Neutrophil (primary cell): ENCODE results near the gene NUAK1.

Experiments
- H3K27ac ChIP-seq: fragments of 200-600 bp; sonication (generic); 2 replicates; pipeline ENCODE4 v1.5.1; 2016; ENCODE audit warnings: mild to moderate bottlenecking, moderate library complexity
- H3K27me3 ChIP-seq: fragments of 200-600 bp; sonication (generic); 2 replicates; pipeline ENCODE4 v1.6.0; 2016; ENCODE audit warnings: mild to moderate bottlenecking
- H3K36me3 ChIP-seq: fragments of 200-600 bp; sonication (generic); 2 replicates; pipeline ENCODE4 v1.5.1; 2017
- H3K4me1 ChIP-seq, 2 experiments: fragments of 200-600 bp in 1 of 2; sonication (generic) in 1 of 2; 1 replicate in 1 of 2; 2 replicates in 1 of 2; pipeline versions ENCODE4 v1.5.1 to v1.6.1; 2013 to 2016; ENCODE audit warnings: low read depth in 1 of 2, low read length in 1 of 2, mild to moderate bottlenecking in 1 of 2, moderate library complexity in 1 of 2; ENCODE audit not compliant: control insufficient read depth in 1 of 2, insufficient read depth in 1 of 2
- H3K4me3 ChIP-seq, 2 experiments: fragments of 200-600 bp in 1 of 2; sonication (generic) in 1 of 2; 1 replicate in 1 of 2; 2 replicates in 1 of 2; pipeline ENCODE4 v1.5.1; 2013 to 2016; ENCODE audit warnings: low read depth in 1 of 2, low read length in 1 of 2, mild to moderate bottlenecking in 1 of 2, moderate library complexity in 1 of 2
- H3K9me3 ChIP-seq: fragments of 200-600 bp; sonication (generic); 2 replicates; pipeline ENCODE4 v1.5.1; 2016
- TF ChIP-seq, protein P1 (sequence below): fragments of 200-600 bp; sonication (generic); IDR thresholded peaks from 2 replicates; pipeline ENCODE4 v1.5.1; 2016; ENCODE audit warnings: antibody characterized with exemption

Gene NUAK1

DNA sequence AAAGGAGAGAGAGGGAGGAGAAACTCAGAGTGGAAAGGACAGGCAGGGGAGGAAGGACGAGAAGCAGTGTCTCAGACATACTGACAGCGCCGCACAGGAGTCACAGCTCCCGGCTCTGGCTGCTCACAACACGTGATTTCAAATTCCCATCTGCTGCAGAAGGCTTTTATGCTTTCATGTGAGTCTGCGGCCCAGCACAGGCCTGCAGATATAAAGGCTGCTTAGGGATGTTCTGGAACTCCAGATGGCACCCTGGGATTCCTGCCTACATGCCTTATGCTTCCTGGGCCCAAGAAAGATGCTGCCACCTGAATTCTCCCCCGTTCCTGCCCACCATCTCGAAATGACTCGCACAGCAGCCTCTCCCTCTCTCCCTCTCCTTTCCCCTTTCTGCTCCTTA is 89.6 kb downstream of the NUAK1 start:
- H3K9me3 ChIP-seq = no peaks in the 10 kb centered on the region
- no peaks in the 10 kb centered on the region for H3K27me3 ChIP-seq
- no peak overlapping the region for H3K27ac ChIP-seq
- TF ChIP-seq, protein P1, sequence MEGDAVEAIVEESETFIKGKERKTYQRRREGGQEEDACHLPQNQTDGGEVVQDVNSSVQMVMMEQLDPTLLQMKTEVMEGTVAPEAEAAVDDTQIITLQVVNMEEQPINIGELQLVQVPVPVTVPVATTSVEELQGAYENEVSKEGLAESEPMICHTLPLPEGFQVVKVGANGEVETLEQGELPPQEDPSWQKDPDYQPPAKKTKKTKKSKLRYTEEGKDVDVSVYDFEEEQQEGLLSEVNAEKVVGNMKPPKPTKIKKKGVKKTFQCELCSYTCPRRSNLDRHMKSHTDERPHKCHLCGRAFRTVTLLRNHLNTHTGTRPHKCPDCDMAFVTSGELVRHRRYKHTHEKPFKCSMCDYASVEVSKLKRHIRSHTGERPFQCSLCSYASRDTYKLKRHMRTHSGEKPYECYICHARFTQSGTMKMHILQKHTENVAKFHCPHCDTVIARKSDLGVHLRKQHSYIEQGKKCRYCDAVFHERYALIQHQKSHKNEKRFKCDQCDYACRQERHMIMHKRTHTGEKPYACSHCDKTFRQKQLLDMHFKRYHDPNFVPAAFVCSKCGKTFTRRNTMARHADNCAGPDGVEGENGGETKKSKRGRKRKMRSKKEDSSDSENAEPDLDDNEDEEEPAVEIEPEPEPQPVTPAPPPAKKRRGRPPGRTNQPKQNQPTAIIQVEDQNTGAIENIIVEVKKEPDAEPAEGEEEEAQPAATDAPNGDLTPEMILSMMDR = no peak
- H3K4me3 ChIP-seq = no peak overlapping the region
- no peaks in the 10 kb centered on the region for H3K4me1 ChIP-seq
- H3K36me3 ChIP-seq = no peaks in the 10 kb centered on the region

DNA sequence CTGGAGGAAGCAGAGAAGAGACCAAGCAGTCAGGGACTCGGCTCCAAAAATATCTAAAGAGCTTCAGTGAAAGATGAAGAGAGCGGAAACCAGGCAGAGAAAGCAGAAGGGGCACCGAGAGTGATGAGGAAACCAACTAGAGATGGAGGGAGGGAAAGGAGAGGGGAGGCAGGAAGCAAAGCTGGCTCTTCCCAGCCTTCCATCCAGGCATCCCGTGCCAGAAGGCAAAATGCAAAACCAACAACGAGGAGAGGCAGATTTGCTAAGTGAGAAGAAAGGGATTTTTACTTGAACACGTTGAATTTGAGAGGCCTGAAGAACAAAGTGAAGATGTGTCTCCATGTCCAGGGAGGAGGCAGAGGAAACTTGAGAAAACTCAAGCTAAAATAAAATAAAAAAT is 90.1 kb downstream of the NUAK1 start:
- no peaks in the 10 kb centered on the region for H3K9me3 ChIP-seq
- TF ChIP-seq, protein P1 = no peak
- no peaks in the 10 kb centered on the region for H3K27me3 ChIP-seq
- H3K4me3 ChIP-seq = no peak overlapping the region
- no peaks in the 10 kb centered on the region for H3K4me1 ChIP-seq
- no peaks in the 10 kb centered on the region for H3K36me3 ChIP-seq
- H3K27ac ChIP-seq = no peak overlapping the region

DNA sequence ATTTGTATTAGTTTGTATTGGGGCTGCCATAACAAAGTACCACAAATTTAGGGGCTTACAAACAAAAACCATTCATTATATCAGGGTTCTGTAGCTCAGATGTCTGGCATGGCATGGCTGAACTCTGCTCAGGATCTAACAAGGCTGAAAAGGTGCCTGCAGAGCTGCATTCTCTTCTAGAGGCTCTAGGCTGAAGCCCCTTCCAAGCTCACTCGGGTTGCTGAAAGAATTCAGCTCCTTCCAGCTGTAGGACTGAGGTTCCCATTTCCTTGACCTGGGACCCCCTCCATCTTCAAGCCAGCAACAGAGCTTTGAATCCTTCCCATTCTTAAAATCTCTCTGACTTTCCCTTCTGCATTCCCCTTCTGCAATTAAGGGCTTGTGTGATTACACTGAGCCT is 90.7 kb downstream of the NUAK1 start:
- Histone ChIP-seq H3K36me3 (no peaks in the 10 kb centered on the region), H3K4me3 (no peak overlapping the region), H3K27ac (no peak overlapping the region), H3K9me3 (no peaks in the 10 kb centered on the region), H3K4me1 (no peaks in the 10 kb centered on the region), H3K27me3 (no peaks in the 10 kb centered on the region)
- TF ChIP-seq, protein P1 = no peak

DNA sequence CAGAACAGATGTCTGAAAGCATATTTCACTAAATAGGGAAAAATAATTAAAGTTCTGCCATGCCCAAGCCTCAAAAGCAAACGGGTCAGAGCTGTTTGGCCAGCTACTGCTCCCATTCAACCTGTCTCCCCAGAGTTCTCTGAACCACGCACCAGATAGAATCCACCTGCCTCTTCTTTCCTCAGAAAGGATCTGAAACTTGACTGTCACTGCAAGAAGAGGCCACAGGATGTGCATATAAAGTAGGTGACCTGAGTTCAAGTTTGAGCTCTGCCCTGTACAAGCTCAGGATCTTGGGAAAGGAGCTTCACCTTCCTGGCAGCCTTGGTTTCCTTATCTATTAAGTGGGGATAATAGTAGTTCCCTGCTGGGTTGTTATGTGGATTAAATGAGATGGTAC is 91.8 kb downstream of the NUAK1 start:
- Histone ChIP-seq H3K4me3 (no peak overlapping the region), H3K4me1 (no peaks in the 10 kb centered on the region), H3K27me3 (no peaks in the 10 kb centered on the region), H3K9me3 (no peaks in the 10 kb centered on the region), H3K27ac (no peak overlapping the region), H3K36me3 (no peaks in the 10 kb centered on the region)
- TF ChIP-seq, protein P1 = no peak

DNA sequence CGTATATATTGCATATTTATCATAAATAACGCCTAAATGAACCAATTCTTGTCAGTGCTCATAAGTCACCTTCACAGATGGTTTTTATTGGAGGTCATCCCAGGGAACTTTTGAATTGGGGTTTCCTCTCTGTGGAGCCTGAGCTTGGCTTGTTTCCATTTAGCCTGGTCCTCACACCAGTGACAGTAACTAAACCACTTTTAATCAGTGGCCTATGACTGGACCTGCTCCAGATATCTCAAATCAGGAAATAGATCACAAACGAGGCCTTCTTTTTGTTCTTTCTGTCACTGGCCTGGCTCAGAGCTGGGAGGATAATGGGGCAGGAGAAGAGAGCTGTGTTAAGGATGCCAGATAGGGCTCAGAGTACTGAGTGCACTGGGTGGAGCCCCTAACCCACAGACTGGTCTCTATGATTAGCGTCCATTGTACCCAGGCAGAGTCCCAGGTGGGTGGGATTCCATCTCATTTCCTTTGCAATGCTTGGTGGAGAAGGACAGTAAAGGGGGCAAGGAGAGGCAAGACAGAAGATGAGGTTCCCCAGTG is 92.4 kb downstream of the NUAK1 start:
- no peak overlapping the region for H3K27ac ChIP-seq
- no peaks in the 10 kb centered on the region for H3K9me3 ChIP-seq
- H3K27me3 ChIP-seq = no peaks in the 10 kb centered on the region
- H3K36me3 ChIP-seq = no peaks in the 10 kb centered on the region
- TF ChIP-seq, protein P1 = no peak
- H3K4me3 ChIP-seq = no peak overlapping the region
- H3K4me1 ChIP-seq = no peaks in the 10 kb centered on the region

DNA sequence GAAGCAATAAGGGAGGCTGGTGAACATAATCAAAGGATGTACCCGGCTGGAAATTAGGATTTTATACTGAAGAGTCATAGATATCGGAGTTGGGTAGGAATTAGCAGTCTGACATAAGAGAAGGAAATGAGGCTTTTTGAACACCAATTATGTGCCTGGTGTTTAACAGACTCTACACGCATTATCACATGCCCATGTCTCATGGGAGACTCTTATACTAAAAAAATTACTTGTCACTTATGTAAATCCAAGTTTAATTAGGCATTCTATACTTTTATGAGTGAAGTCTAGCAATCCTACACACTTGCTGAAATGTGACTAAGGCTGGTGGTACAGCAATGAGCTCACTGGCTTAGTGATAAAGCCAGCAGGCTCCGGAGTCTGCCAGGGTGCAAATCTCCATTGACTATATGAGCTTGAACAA is 93.5 kb downstream of the NUAK1 start:
- H3K27me3 ChIP-seq = no peaks in the 10 kb centered on the region
- H3K4me1 ChIP-seq = no peaks in the 10 kb centered on the region
- no peak overlapping the region for H3K4me3 ChIP-seq
- H3K36me3 ChIP-seq = no peaks in the 10 kb centered on the region
- no peak overlapping the region for H3K27ac ChIP-seq
- H3K9me3 ChIP-seq = no peaks in the 10 kb centered on the region
- TF ChIP-seq, protein P1 = no peak
